CD4-positive, alpha-beta T cell treated with Interleukin-4 for 4 hours (primary cell): ENCODE results near the gene ANTXR2.
A peak's percentile ranks its signal among the peaks of the same experiment; 100 is the strongest.

Experiments used
- DNase-seq: peaks from one replicate; pipeline ENCODE4 v3.0.0-alpha.2; 2020

Gene ANTXR2

GRCh38 chr4:79979785-79980437 lies 93.1 kb downstream of the ANTXR2 start:
- no peak for DNase-seq

GRCh38 chr4:79977131-79977840 lies 95.7 kb downstream of the ANTXR2 start:
- DNase-seq: no peak

- no peak for DNase-seq
Measured at GRCh38 chr4:79964400-79965211, 108.4 kb downstream of the ANTXR2 start.

GRCh38 chr4:79964020-79964399 lies 109.0 kb downstream of the ANTXR2 start:
- no peak for DNase-seq

GRCh38 chr4:79959652-79960051 lies 113.4 kb downstream of the ANTXR2 start:
- DNase-seq: no peak

GRCh38 chr4:79958466-79959264 lies 114.4 kb downstream of the ANTXR2 start:
- DNase-seq: no peak

- no peak for DNase-seq
Measured at GRCh38 chr4:79949178-79949577, 123.9 kb downstream of the ANTXR2 start.

- DNase-seq: no peak
Measured at GRCh38 chr4:79948739-79949138, 124.3 kb downstream of the ANTXR2 start.

GRCh38 chr4:79948261-79948660 lies 124.8 kb downstream of the ANTXR2 start:
- no peak for DNase-seq

- DNase-seq: no peak
Measured at GRCh38 chr4:79947386-79947785, 125.6 kb downstream of the ANTXR2 start.

- no peak for DNase-seq
Measured at GRCh38 chr4:79935274-79935673, 137.8 kb downstream of the ANTXR2 start.

GRCh38 chr4:79934660-79935059 lies 138.4 kb downstream of the ANTXR2 start:
- no peak for DNase-seq

- DNase-seq: no peak
Measured at GRCh38 chr4:79927931-79928330, 145.1 kb downstream of the ANTXR2 start.

- no peak for DNase-seq
Measured at GRCh38 chr4:79923281-79923680, 149.7 kb downstream of the ANTXR2 start.

GRCh38 chr4:79922011-79922410 lies 151.0 kb downstream of the ANTXR2 start:
- DNase-seq: no peak

GRCh38 chr4:79920163-79920853 lies 152.7 kb downstream of the ANTXR2 start:
- DNase-seq: no peak

GRCh38 chr4:79918292-79918691 lies 154.7 kb downstream of the ANTXR2 start:
- no peak for DNase-seq

- peak; percentile 39 for DNase-seq
Measured at GRCh38 chr4:79917246-79917645, 155.8 kb downstream of the ANTXR2 start.

GRCh38 chr4:79915246-79915645 lies 157.8 kb downstream of the ANTXR2 start:
- DNase-seq: no peak

- no peak for DNase-seq
Measured at GRCh38 chr4:79913581-79913980, 159.4 kb downstream of the ANTXR2 start.

- no peak for DNase-seq
Measured at GRCh38 chr4:79907001-79907400, 166.0 kb downstream of the ANTXR2 start.

- DNase-seq: no peak
Measured at GRCh38 chr4:79906303-79906702, 166.7 kb downstream of the ANTXR2 start.
